Measurements from ENCODE around the gene ME1. TPM values are rescaled to one million over a fixed set of nuclear protein-coding genes. Genes with fewer than 3 reads are reported as not detected.

ME1 gene
- total RNA-seq, 1 donor: 27.9 TPM

- H3K4me2 ChIP-seq (ENCODE audit: insufficient read depth, low read length): no peak overlapping the region
- no peaks in the 10 kb centered on the region for H3K79me2 ChIP-seq (ENCODE audit: insufficient read depth, low read length)
- H3K27me3 ChIP-seq (ENCODE audit: insufficient read depth, low read length): no peaks in the 10 kb centered on the region
- H4K20me1 ChIP-seq (ENCODE audit: insufficient read depth, low read length): no peaks in the 10 kb centered on the region
- DNase-seq (ENCODE audit: insufficient read length, low spot score, missing footprints): peak; percentile 30
- no peak for TF ChIP-seq CTCF (IDR thresholded peaks at IDR 0.05; ENCODE audit: extremely low read depth, low read depth, low read length)
- H3K36me3 ChIP-seq (ENCODE audit: insufficient read depth, low read length): no peaks in the 10 kb centered on the region
- H3K4me1 ChIP-seq (ENCODE audit: insufficient read depth, low read length): peaks cover 15% of the 10 kb centered on the region
- no peak overlapping the region for H3K4me3 ChIP-seq (ENCODE audit: insufficient read depth, low read length)
- no peak overlapping the region for H3K27ac ChIP-seq (ENCODE audit: low read depth, low read length)
- no peaks in the 10 kb centered on the region for H3K9me3 ChIP-seq (ENCODE audit: low read depth, low read length)
- no peak overlapping the region for H2AFZ ChIP-seq (ENCODE audit: low read length)
These were observed 204.3 kb downstream of the ME1 start for GRCh38 chr6:83226517-83226916.

- Histone ChIP-seq H3K4me3 (ENCODE audit: insufficient read depth, low read length) (no peak overlapping the region), H3K9me3 (ENCODE audit: low read depth, low read length) (no peaks in the 10 kb centered on the region), H3K36me3 (ENCODE audit: insufficient read depth, low read length) (no peaks in the 10 kb centered on the region), H2AFZ (ENCODE audit: low read length) (no peak overlapping the region), H3K79me2 (ENCODE audit: insufficient read depth, low read length) (no peaks in the 10 kb centered on the region), H3K4me1 (ENCODE audit: insufficient read depth, low read length) (peaks cover 7% of the 10 kb centered on the region), H3K4me2 (ENCODE audit: insufficient read depth, low read length) (no peak overlapping the region), H3K27ac (ENCODE audit: low read depth, low read length) (no peak overlapping the region), H4K20me1 (ENCODE audit: insufficient read depth, low read length) (no peaks in the 10 kb centered on the region), H3K27me3 (ENCODE audit: insufficient read depth, low read length) (no peaks in the 10 kb centered on the region)
- peak; percentile 56 for TF ChIP-seq CTCF (IDR thresholded peaks at IDR 0.05; ENCODE audit: extremely low read depth, low read depth, low read length)
- no peak for DNase-seq (ENCODE audit: insufficient read length, low spot score, missing footprints)
These were observed 208.9 kb downstream of the ME1 start for GRCh38 chr6:83221889-83222479.

- no peak for TF ChIP-seq CTCF (IDR thresholded peaks at IDR 0.05; ENCODE audit: extremely low read depth, low read depth, low read length)
- H3K36me3 ChIP-seq (ENCODE audit: insufficient read depth, low read length): no peaks in the 10 kb centered on the region
- H3K27me3 ChIP-seq (ENCODE audit: insufficient read depth, low read length): no peaks in the 10 kb centered on the region
- no peak for DNase-seq (ENCODE audit: insufficient read length, low spot score, missing footprints)
- no peak overlapping the region for H3K4me2 ChIP-seq (ENCODE audit: insufficient read depth, low read length)
- no peak overlapping the region for H2AFZ ChIP-seq (ENCODE audit: low read length)
- no peak overlapping the region for H3K4me3 ChIP-seq (ENCODE audit: insufficient read depth, low read length)
- no peaks in the 10 kb centered on the region for H4K20me1 ChIP-seq (ENCODE audit: insufficient read depth, low read length)
- H3K27ac ChIP-seq (ENCODE audit: low read depth, low read length): no peak overlapping the region
- no peaks in the 10 kb centered on the region for H3K9me3 ChIP-seq (ENCODE audit: low read depth, low read length)
- no peaks in the 10 kb centered on the region for H3K79me2 ChIP-seq (ENCODE audit: insufficient read depth, low read length)
- peaks cover 7% of the 10 kb centered on the region for H3K4me1 ChIP-seq (ENCODE audit: insufficient read depth, low read length)
These were observed 209.6 kb downstream of the ME1 start for GRCh38 chr6:83221276-83221675.

- H3K27me3 ChIP-seq (ENCODE audit: insufficient read depth, low read length): no peaks in the 10 kb centered on the region
- H2AFZ ChIP-seq (ENCODE audit: low read length): no peak overlapping the region
- no peaks in the 10 kb centered on the region for H3K9me3 ChIP-seq (ENCODE audit: low read depth, low read length)
- H4K20me1 ChIP-seq (ENCODE audit: insufficient read depth, low read length): no peaks in the 10 kb centered on the region
- H3K36me3 ChIP-seq (ENCODE audit: insufficient read depth, low read length): no peaks in the 10 kb centered on the region
- no peaks in the 10 kb centered on the region for H3K79me2 ChIP-seq (ENCODE audit: insufficient read depth, low read length)
- H3K4me3 ChIP-seq (ENCODE audit: insufficient read depth, low read length): no peak overlapping the region
- DNase-seq (ENCODE audit: insufficient read length, low spot score, missing footprints): no peak
- H3K4me2 ChIP-seq (ENCODE audit: insufficient read depth, low read length): no peak overlapping the region
- no peak for TF ChIP-seq CTCF (IDR thresholded peaks at IDR 0.05; ENCODE audit: extremely low read depth, low read depth, low read length)
- peaks cover 19% of the 10 kb centered on the region for H3K4me1 ChIP-seq (ENCODE audit: insufficient read depth, low read length)
- no peak overlapping the region for H3K27ac ChIP-seq (ENCODE audit: low read depth, low read length)
These were observed 210.7 kb downstream of the ME1 start for GRCh38 chr6:83220121-83220520.

Measured in osteoblast (primary cell).